Measurements from ENCODE around the gene DOCK1. TPM values are rescaled to one million over a fixed set of nuclear protein-coding genes. Genes with fewer than 3 reads are reported as not detected.

DOCK1 gene
- total and polyA plus RNA-seq, 4 donors: 10.9 to 82.6 (median 43.3) TPM

GRCh38 chr10:127318396-127318795 is 413.2 kb downstream of the DOCK1 start:
- Histone ChIP-seq H3K4me1 (ENCODE audit: control insufficient read depth in 1 of 2, insufficient read depth in 2 of 2, low read length in 2 of 2) (peaks cover 0 to 6% of the 10 kb centered on the region in 2 donors), H3K27ac (ENCODE audit: low read depth in 1 of 2, low read length in 2 of 2) (no peak overlapping the region), H3K9me3 (ENCODE audit: control insufficient read depth, low read length) (no peaks in the 10 kb centered on the region), H3K36me3 (ENCODE audit: control insufficient read depth in 1 of 2, insufficient read depth in 2 of 2, low read length in 1 of 2) (no peaks in the 10 kb centered on the region), H3K4me3 (ENCODE audit: low read length in 2 of 2) (no peak overlapping the region), H3K27me3 (ENCODE audit: control insufficient read depth in 1 of 2, insufficient read depth in 2 of 2, low read length in 1 of 2) (no peaks in the 10 kb centered on the region)
- DNase-seq (no peak), ATAC-seq (ENCODE audit: low FRiP score) (no peak)
- WGBS, 2 donors: 92 to 93% methylated on average over 6 of the region's 6 CpGs
- intact Hi-C loops (cut with DNase I): no loop called here

- no peak for ATAC-seq (ENCODE audit: low FRiP score)
- Histone ChIP-seq H3K4me1 (ENCODE audit: control insufficient read depth in 1 of 2, insufficient read depth in 2 of 2, low read length in 2 of 2) (peaks cover 0 to 4% of the 10 kb centered on the region in 2 donors), H3K36me3 (ENCODE audit: control insufficient read depth in 1 of 2, insufficient read depth in 2 of 2, low read length in 1 of 2) (no peaks in the 10 kb centered on the region), H3K27me3 (ENCODE audit: control insufficient read depth in 1 of 2, insufficient read depth in 2 of 2, low read length in 1 of 2) (no peaks in the 10 kb centered on the region), H3K27ac (ENCODE audit: low read depth in 1 of 2, low read length in 2 of 2) (no peak overlapping the region), H3K9me3 (ENCODE audit: control insufficient read depth, low read length) (no peaks in the 10 kb centered on the region), H3K4me3 (ENCODE audit: low read length in 2 of 2) (no peak overlapping the region)
- 97 to 98% methylated on average over 9 of the region's 9 CpGs for WGBS, 2 donors
- intact Hi-C loops (cut with DNase I): no loop called here
- DNase-seq: no peak
Measured at GRCh38 chr10:127319271-127319670, 414.0 kb downstream of the DOCK1 start.

DNA sequence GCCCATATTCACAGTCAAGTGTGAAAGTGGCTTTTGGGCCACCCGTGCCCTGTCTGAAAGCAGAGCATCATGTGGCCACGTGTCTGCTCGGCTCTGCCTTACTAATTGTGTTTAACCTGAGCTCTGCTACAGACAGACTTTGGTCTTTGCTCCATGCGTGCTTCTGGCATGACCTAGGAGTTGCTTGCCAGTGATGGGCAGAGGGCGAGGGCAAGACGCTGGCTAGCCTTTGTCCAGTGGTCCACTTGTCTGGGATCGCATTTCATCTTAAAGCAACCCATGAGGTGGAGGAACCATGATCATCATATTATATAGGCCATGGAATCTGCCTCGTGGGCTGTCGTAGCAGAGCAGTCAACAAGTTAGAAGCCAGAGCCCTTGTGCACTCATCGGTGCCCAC is 414.5 kb downstream of the DOCK1 start:
- 93 to 95% methylated on average over 10 of the region's 10 CpGs for WGBS, 2 donors
- intact Hi-C loops (cut with DNase I): no loop called here

GRCh38 chr10:127320176-127320575 is 414.9 kb downstream of the DOCK1 start:
- H3K4me1 ChIP-seq (ENCODE audit: control insufficient read depth in 1 of 2, insufficient read depth in 2 of 2, low read length in 2 of 2): peaks cover 0 to 4% of the 10 kb centered on the region in 2 donors
- no peaks in the 10 kb centered on the region for H3K27me3 ChIP-seq (ENCODE audit: control insufficient read depth in 1 of 2, insufficient read depth in 2 of 2, low read length in 1 of 2)
- intact Hi-C loops (cut with DNase I): no loop called here
- H3K4me3 ChIP-seq (ENCODE audit: low read length in 2 of 2): no peak overlapping the region
- H3K36me3 ChIP-seq (ENCODE audit: control insufficient read depth in 1 of 2, insufficient read depth in 2 of 2, low read length in 1 of 2): no peaks in the 10 kb centered on the region
- H3K27ac ChIP-seq (ENCODE audit: low read depth in 1 of 2, low read length in 2 of 2): no peak overlapping the region
- ATAC-seq (ENCODE audit: low FRiP score): no peak
- WGBS, 2 donors: 90 to 95% methylated on average over 9 of the region's 9 CpGs
- H3K9me3 ChIP-seq (ENCODE audit: control insufficient read depth, low read length): no peaks in the 10 kb centered on the region
- no peak for DNase-seq

More for the DNA sequence above, 414.5 kb downstream of the DOCK1 start:
- Histone ChIP-seq H3K4me1 (ENCODE audit: control insufficient read depth in 1 of 2, insufficient read depth in 2 of 2, low read length in 2 of 2) (peaks cover 0 to 4% of the 10 kb centered on the region in 2 donors), H3K9me3 (ENCODE audit: control insufficient read depth, low read length) (no peaks in the 10 kb centered on the region), H3K27ac (ENCODE audit: low read depth in 1 of 2, low read length in 2 of 2) (no peak overlapping the region), H3K27me3 (ENCODE audit: control insufficient read depth in 1 of 2, insufficient read depth in 2 of 2, low read length in 1 of 2) (no peaks in the 10 kb centered on the region), H3K36me3 (ENCODE audit: control insufficient read depth in 1 of 2, insufficient read depth in 2 of 2, low read length in 1 of 2) (no peaks in the 10 kb centered on the region), H3K4me3 (ENCODE audit: low read length in 2 of 2) (no peak overlapping the region)
- DNase-seq (no peak), ATAC-seq (ENCODE audit: low FRiP score) (no peak)

GRCh38 chr10:127322286-127322685 is 417.1 kb downstream of the DOCK1 start:
- Histone ChIP-seq H3K36me3 (ENCODE audit: control insufficient read depth in 1 of 2, insufficient read depth in 2 of 2, low read length in 1 of 2) (no peaks in the 10 kb centered on the region), H3K27me3 (ENCODE audit: control insufficient read depth in 1 of 2, insufficient read depth in 2 of 2, low read length in 1 of 2) (no peaks in the 10 kb centered on the region), H3K9me3 (ENCODE audit: control insufficient read depth, low read length) (no peaks in the 10 kb centered on the region), H3K27ac (ENCODE audit: low read depth in 1 of 2, low read length in 2 of 2) (no peak overlapping the region), H3K4me1 (ENCODE audit: control insufficient read depth in 1 of 2, insufficient read depth in 2 of 2, low read length in 2 of 2) (no peaks in the 10 kb centered on the region), H3K4me3 (ENCODE audit: low read length in 2 of 2) (no peak overlapping the region)
- DNase-seq: no peak
- ATAC-seq (ENCODE audit: low FRiP score): no peak
- intact Hi-C loops (cut with DNase I): no loop called here
- 86 to 95% methylated on average over 1 of the region's 1 CpG for WGBS, 2 donors

DNA sequence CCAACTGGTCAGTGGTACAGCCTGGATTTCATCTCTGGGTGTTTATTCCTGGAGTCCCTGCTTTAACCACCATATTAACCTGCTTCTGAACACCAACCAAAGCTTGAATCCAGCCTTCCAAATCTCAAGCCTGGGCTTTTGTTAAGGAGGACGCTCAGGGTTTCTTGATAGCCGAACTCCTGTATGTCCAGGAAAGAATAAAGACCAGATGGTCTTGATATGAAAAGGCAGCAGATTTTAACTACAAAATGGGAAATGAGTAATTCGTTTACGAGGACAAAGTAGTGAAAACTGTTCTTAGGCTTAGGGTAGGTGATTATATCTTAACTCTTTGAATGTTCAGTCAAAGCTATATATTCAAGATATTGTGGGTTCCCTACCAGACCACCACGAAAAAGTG is 420.3 kb downstream of the DOCK1 start:
- no peaks in the 10 kb centered on the region for H3K4me1 ChIP-seq (ENCODE audit: control insufficient read depth in 1 of 2, insufficient read depth in 2 of 2, low read length in 2 of 2)
- H3K4me3 ChIP-seq (ENCODE audit: low read length in 2 of 2): no peak overlapping the region
- intact Hi-C loops (cut with DNase I): no loop called here
- H3K27me3 ChIP-seq (ENCODE audit: control insufficient read depth in 1 of 2, insufficient read depth in 2 of 2, low read length in 1 of 2): no peaks in the 10 kb centered on the region
- H3K27ac ChIP-seq (ENCODE audit: low read depth in 1 of 2, low read length in 2 of 2): no peak overlapping the region
- no peaks in the 10 kb centered on the region for H3K9me3 ChIP-seq (ENCODE audit: control insufficient read depth, low read length)
- 93 to 95% methylated on average over 5 of the region's 5 CpGs for WGBS, 2 donors
- H3K36me3 ChIP-seq (ENCODE audit: control insufficient read depth in 1 of 2, insufficient read depth in 2 of 2, low read length in 1 of 2): no peaks in the 10 kb centered on the region
- ATAC-seq (ENCODE audit: low FRiP score) (no peak), DNase-seq (no peak)

- Histone ChIP-seq H3K36me3 (ENCODE audit: control insufficient read depth in 1 of 2, insufficient read depth in 2 of 2, low read length in 1 of 2) (no peaks in the 10 kb centered on the region), H3K9me3 (ENCODE audit: control insufficient read depth, low read length) (no peaks in the 10 kb centered on the region), H3K27ac (ENCODE audit: low read depth in 1 of 2, low read length in 2 of 2) (no peak overlapping the region), H3K27me3 (ENCODE audit: control insufficient read depth in 1 of 2, insufficient read depth in 2 of 2, low read length in 1 of 2) (no peaks in the 10 kb centered on the region), H3K4me3 (ENCODE audit: low read length in 2 of 2) (no peak overlapping the region), H3K4me1 (ENCODE audit: control insufficient read depth in 1 of 2, insufficient read depth in 2 of 2, low read length in 2 of 2) (no peaks in the 10 kb centered on the region)
- ATAC-seq (ENCODE audit: low FRiP score): no peak
- DNase-seq: no peak
- 78 to 90% methylated on average over 3 of the region's 3 CpGs for WGBS, 2 donors
- intact Hi-C loops (cut with DNase I): no loop called here
Measured at GRCh38 chr10:127326883-127327282, 421.7 kb downstream of the DOCK1 start.

GRCh38 chr10:127331696-127332095 is 426.5 kb downstream of the DOCK1 start:
- intact Hi-C loops (cut with DNase I): no loop called here
- 83 to 87% methylated on average over 6 of the region's 6 CpGs for WGBS, 2 donors
- no peaks in the 10 kb centered on the region for H3K27me3 ChIP-seq (ENCODE audit: control insufficient read depth in 1 of 2, insufficient read depth in 2 of 2, low read length in 1 of 2)
- no peaks in the 10 kb centered on the region for H3K36me3 ChIP-seq (ENCODE audit: control insufficient read depth in 1 of 2, insufficient read depth in 2 of 2, low read length in 1 of 2)
- DNase-seq (no peak), ATAC-seq (ENCODE audit: low FRiP score) (no peak)
- H3K27ac ChIP-seq (ENCODE audit: low read depth in 1 of 2, low read length in 2 of 2): no peak overlapping the region
- no peak overlapping the region for H3K4me3 ChIP-seq (ENCODE audit: low read length in 2 of 2)
- H3K4me1 ChIP-seq (ENCODE audit: control insufficient read depth in 1 of 2, insufficient read depth in 2 of 2, low read length in 2 of 2): no peaks in the 10 kb centered on the region
- H3K9me3 ChIP-seq (ENCODE audit: control insufficient read depth, low read length): no peaks in the 10 kb centered on the region

DNA sequence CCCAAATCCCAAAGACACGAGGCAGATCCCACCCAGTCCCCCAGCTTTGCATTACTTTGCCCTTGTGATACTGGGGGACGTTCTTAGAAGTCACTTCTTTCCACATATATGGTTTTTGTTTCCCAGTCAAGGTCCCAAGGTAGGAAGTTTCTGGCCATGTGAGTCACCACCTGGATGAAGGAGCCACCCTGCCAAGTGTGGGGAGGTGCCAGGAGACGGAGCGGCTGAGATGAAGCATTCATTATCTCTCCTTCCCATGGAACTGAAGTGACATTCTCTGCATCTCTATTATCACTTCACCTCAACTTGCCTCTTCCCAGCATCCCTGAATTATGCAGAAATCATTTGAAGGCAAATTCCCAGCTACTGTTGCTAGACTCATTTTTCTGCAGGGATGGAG is 427.4 kb downstream of the DOCK1 start:
- no peak overlapping the region for H3K4me3 ChIP-seq (ENCODE audit: low read length in 2 of 2)
- no peaks in the 10 kb centered on the region for H3K36me3 ChIP-seq (ENCODE audit: control insufficient read depth in 1 of 2, insufficient read depth in 2 of 2, low read length in 1 of 2)
- no peak overlapping the region for H3K27ac ChIP-seq (ENCODE audit: low read depth in 1 of 2, low read length in 2 of 2)
- intact Hi-C loops (cut with DNase I): no loop called here
- H3K9me3 ChIP-seq (ENCODE audit: control insufficient read depth, low read length): no peaks in the 10 kb centered on the region
- ATAC-seq (ENCODE audit: low FRiP score) (no peak), DNase-seq (no peak)
- 83 to 89% methylated on average over 4 of the region's 4 CpGs for WGBS, 2 donors
- H3K4me1 ChIP-seq (ENCODE audit: control insufficient read depth in 1 of 2, insufficient read depth in 2 of 2, low read length in 2 of 2): no peaks in the 10 kb centered on the region
- no peaks in the 10 kb centered on the region for H3K27me3 ChIP-seq (ENCODE audit: control insufficient read depth in 1 of 2, insufficient read depth in 2 of 2, low read length in 1 of 2)
